ENCODE data around the gene HIPK4. TPM values are rescaled to one million over a fixed set of nuclear protein-coding genes. Genes with fewer than 3 reads are reported as not detected.

HIPK4 gene
- total RNA-seq, 1 donor from 2014 or later = not detected

DNA sequence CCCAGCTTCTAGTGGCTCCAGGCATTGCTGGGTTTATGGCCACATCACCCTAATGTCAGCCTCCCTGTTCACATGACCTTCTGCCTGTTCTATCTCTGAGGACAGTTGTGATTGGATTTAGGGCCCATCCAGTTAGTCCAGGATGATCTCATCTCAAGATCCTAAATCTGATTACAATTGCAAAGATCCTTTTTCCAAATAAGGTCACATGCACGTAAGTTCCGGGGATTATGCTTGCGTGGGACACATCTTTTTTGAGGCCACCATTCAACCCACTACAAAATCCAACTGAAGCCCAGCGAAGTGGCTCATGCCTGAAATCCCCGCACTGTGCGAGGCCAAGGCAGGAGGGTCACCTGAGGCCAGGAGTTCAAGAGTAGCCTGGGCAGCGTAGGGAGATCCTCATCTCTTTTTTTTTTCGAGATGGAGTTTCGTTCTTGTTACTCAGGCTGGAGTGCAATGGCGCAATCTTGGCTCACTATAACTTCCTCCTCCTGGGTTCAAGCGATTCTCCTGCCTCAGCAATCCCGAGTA is 29.2 kb downstream of the HIPK4 start:
- H3K9me3 ChIP-seq (ENCODE audit: insufficient read depth, low read depth, low read length) = no peaks in the 10 kb centered on the region

DNA sequence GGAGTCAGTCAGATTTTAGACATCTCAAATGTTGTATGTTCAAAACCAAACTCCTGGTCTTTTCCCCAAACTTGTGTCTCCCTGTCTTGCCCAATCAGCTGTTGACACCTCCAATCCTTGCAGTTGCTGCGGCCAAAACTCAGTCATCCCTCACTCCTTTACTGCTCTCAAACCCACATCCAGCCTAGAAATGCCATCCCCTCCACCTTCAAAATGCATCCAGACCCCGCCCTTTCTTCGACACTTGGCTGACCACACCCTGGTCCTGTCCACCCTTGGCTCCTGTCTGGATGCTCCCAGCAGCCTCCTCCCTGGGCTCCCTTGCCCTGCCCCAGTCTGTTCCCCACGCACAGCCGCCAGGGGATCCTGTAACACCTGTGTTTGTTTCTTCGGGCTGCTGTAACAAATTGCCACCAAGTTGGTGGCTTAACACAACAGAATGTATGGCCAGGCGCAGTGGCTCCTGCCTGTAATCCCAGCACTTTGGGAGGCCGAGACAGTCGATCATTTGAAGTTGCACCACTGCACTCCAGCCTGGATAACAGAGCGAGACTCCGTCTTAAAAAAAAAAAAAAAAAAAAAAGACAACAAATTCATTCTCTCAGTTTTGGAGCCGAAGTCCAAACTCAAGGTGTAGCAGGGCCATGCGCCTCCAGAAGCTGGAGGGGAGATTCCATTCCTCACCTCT is 29.8 kb downstream of the HIPK4 start:
- peaks cover 11% of the 10 kb centered on the region for H3K4me1 Mint-ChIP-seq (ENCODE audit: low read depth, unreplicated experiment)
- no peak overlapping the region for H3K27ac Mint-ChIP-seq (ENCODE audit: unreplicated experiment)
- no peak overlapping the region for H3K27ac ChIP-seq (ENCODE audit: low read depth, low read length)
- no peaks in the 10 kb centered on the region for H3K4me1 ChIP-seq (ENCODE audit: insufficient read depth, low read length)
- H3K4me3 Mint-ChIP-seq (ENCODE audit: unreplicated experiment) = no peak overlapping the region
- H3K36me3 ChIP-seq (ENCODE audit: insufficient read depth, low read length) = no peaks in the 10 kb centered on the region
- no peak overlapping the region for H3K9ac ChIP-seq (ENCODE audit: low read length)
- no peak overlapping the region for H3K4me2 ChIP-seq (ENCODE audit: low read length)
- TF ChIP-seq, protein P1, sequence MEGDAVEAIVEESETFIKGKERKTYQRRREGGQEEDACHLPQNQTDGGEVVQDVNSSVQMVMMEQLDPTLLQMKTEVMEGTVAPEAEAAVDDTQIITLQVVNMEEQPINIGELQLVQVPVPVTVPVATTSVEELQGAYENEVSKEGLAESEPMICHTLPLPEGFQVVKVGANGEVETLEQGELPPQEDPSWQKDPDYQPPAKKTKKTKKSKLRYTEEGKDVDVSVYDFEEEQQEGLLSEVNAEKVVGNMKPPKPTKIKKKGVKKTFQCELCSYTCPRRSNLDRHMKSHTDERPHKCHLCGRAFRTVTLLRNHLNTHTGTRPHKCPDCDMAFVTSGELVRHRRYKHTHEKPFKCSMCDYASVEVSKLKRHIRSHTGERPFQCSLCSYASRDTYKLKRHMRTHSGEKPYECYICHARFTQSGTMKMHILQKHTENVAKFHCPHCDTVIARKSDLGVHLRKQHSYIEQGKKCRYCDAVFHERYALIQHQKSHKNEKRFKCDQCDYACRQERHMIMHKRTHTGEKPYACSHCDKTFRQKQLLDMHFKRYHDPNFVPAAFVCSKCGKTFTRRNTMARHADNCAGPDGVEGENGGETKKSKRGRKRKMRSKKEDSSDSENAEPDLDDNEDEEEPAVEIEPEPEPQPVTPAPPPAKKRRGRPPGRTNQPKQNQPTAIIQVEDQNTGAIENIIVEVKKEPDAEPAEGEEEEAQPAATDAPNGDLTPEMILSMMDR (IDR thresholded peaks at IDR 0.05; ENCODE audit: insufficient read depth, low read depth, low read length) = no peak
- no peak for TF ChIP-seq EZH2 (IDR thresholded peaks at IDR 0.05; ENCODE audit: insufficient read depth, low read length)
- H3K27me3 ChIP-seq (ENCODE audit: insufficient read depth, low read length) = no peaks in the 10 kb centered on the region
- no peak overlapping the region for H2AFZ ChIP-seq (ENCODE audit: low read depth, low read length)
- DNase-seq (ENCODE audit: low read depth) = no peak
- peaks cover 6% of the 10 kb centered on the region for H3K36me3 Mint-ChIP-seq (ENCODE audit: low read depth, unreplicated experiment)
- peaks cover 7% of the 10 kb centered on the region for H3K79me2 ChIP-seq (ENCODE audit: insufficient read depth, low read length)
- H4K20me1 ChIP-seq (ENCODE audit: insufficient read depth, low read length) = peaks cover 25% of the 10 kb centered on the region
- H3K9me3 ChIP-seq (ENCODE audit: insufficient read depth, low read depth, low read length) = no peaks in the 10 kb centered on the region
- no peak for FAIRE-seq
- no peaks in the 10 kb centered on the region for H3K27me3 Mint-ChIP-seq (ENCODE audit: low read depth, unreplicated experiment)
- no peak overlapping the region for H3K4me3 ChIP-seq (ENCODE audit: insufficient read depth, low read depth, low read length)
- H3K9me3 Mint-ChIP-seq (ENCODE audit: unreplicated experiment) = no peaks in the 10 kb centered on the region

More for the DNA sequence above, 29.2 kb downstream of the HIPK4 start:
- no peaks in the 10 kb centered on the region for H3K9me3 Mint-ChIP-seq (ENCODE audit: unreplicated experiment)
- no peak overlapping the region for H3K4me3 Mint-ChIP-seq (ENCODE audit: unreplicated experiment)
- no peak for FAIRE-seq
- Histone ChIP-seq H3K4me2 (ENCODE audit: low read length) (no peak overlapping the region), H4K20me1 (ENCODE audit: insufficient read depth, low read length) (peaks cover 22% of the 10 kb centered on the region), H3K79me2 (ENCODE audit: insufficient read depth, low read length) (peaks cover 3% of the 10 kb centered on the region), H3K27ac (ENCODE audit: low read depth, low read length) (no peak overlapping the region), H3K27me3 (ENCODE audit: insufficient read depth, low read length) (no peaks in the 10 kb centered on the region), H2AFZ (ENCODE audit: low read depth, low read length) (no peak overlapping the region), H3K9ac (ENCODE audit: low read length) (no peak overlapping the region), H3K4me3 (ENCODE audit: insufficient read depth, low read depth, low read length) (no peak overlapping the region), H3K4me1 (ENCODE audit: insufficient read depth, low read length) (no peaks in the 10 kb centered on the region), H3K36me3 (ENCODE audit: insufficient read depth, low read length) (no peaks in the 10 kb centered on the region)
- DNase-seq (ENCODE audit: low read depth) = no peak
- peaks cover 11% of the 10 kb centered on the region for H3K4me1 Mint-ChIP-seq (ENCODE audit: low read depth, unreplicated experiment)
- peaks cover 4% of the 10 kb centered on the region for H3K36me3 Mint-ChIP-seq (ENCODE audit: low read depth, unreplicated experiment)
- no peak overlapping the region for H3K27ac Mint-ChIP-seq (ENCODE audit: unreplicated experiment)
- TF ChIP-seq, protein P1 (IDR thresholded peaks at IDR 0.05; ENCODE audit: insufficient read depth, low read depth, low read length) = no peak
- TF ChIP-seq EZH2 (IDR thresholded peaks at IDR 0.05; ENCODE audit: insufficient read depth, low read length) = no peak
- H3K27me3 Mint-ChIP-seq (ENCODE audit: low read depth, unreplicated experiment) = no peaks in the 10 kb centered on the region

DNA sequence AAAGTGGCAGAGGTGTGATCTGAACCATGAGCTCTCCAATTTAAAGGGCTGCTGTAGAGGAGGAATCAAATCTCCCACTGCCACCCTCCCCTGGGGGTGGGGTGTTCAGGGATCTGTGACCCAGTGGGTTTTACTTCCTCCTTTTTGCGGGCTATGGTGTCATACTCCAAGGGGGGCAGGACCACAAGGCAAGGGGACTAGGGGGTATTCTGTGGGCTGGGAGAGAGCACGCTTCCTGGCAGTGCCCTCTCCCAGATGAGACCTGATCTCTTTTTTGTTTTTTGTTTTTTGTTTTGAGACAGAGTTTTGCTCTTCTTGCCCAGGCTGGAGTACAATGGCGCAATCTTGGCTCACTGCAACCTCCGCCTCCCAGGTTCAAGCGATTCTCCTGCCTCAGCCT is 31.2 kb downstream of the HIPK4 start:
- Mint-ChIP-seq H3K27ac (ENCODE audit: unreplicated experiment) (no peak overlapping the region), H3K4me3 (ENCODE audit: unreplicated experiment) (no peak overlapping the region), H3K36me3 (ENCODE audit: low read depth, unreplicated experiment) (peaks cover 8% of the 10 kb centered on the region), H3K4me1 (ENCODE audit: low read depth, unreplicated experiment) (peaks cover 11% of the 10 kb centered on the region), H3K9me3 (ENCODE audit: unreplicated experiment) (no peaks in the 10 kb centered on the region), H3K27me3 (ENCODE audit: low read depth, unreplicated experiment) (no peaks in the 10 kb centered on the region)
- H3K27ac ChIP-seq (ENCODE audit: low read depth, low read length) = no peak overlapping the region
- no peaks in the 10 kb centered on the region for H3K4me1 ChIP-seq (ENCODE audit: insufficient read depth, low read length)
- H3K36me3 ChIP-seq (ENCODE audit: insufficient read depth, low read length) = no peaks in the 10 kb centered on the region
- TF ChIP-seq, protein P1 (IDR thresholded peaks at IDR 0.05; ENCODE audit: insufficient read depth, low read depth, low read length) = no peak
- TF ChIP-seq EZH2 (IDR thresholded peaks at IDR 0.05; ENCODE audit: insufficient read depth, low read length) = no peak
- peaks cover 7% of the 10 kb centered on the region for H3K79me2 ChIP-seq (ENCODE audit: insufficient read depth, low read length)
- H3K4me3 ChIP-seq (ENCODE audit: insufficient read depth, low read depth, low read length) = no peak overlapping the region
- H2AFZ ChIP-seq (ENCODE audit: low read depth, low read length) = no peak overlapping the region
- no peak for FAIRE-seq
- H3K9ac ChIP-seq (ENCODE audit: low read length) = no peak overlapping the region
- peaks cover 25% of the 10 kb centered on the region for H4K20me1 ChIP-seq (ENCODE audit: insufficient read depth, low read length)
- no peak overlapping the region for H3K4me2 ChIP-seq (ENCODE audit: low read length)
- no peaks in the 10 kb centered on the region for H3K9me3 ChIP-seq (ENCODE audit: insufficient read depth, low read depth, low read length)
- no peak for DNase-seq (ENCODE audit: low read depth)
- no peaks in the 10 kb centered on the region for H3K27me3 ChIP-seq (ENCODE audit: insufficient read depth, low read length)
